NOMO-1 treated with dmso at 0.1 percent for 144 hours (cell line): ENCODE data around the gene RCAN3.
"Not testable (repeated sequence)": the region's sequence is repeated elsewhere in the genome, so short reads cannot be mapped to it uniquely, and the experiment has no call there.

ENCODE experiments used
- DNase-seq: peaks from one replicate; lab custom pipeline; 2025; ENCODE audit not compliant: unreplicated experiment; lab: John Stamatoyannopoulos, UW

RCAN3 gene

DNA sequence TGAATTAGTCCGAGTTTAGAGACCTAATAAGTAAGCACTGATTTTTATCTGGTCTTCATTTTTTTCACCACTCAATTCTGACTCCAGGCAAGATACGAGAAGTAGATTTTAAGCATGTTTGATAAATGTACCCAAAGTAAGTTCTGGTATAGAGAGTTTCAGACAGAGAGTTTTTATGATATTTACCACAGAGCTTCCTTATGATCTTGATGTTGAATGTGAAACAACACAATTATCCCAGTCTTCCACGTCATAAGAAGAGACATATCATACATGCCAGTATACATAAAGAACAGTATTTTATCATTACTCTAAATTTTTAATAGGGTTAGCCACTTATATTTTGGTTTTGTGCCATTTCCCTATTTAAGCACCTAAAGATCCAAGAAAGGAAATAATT is 45.4 kb downstream of the RCAN3 start:
- DNase-seq, result no peak

DNA sequence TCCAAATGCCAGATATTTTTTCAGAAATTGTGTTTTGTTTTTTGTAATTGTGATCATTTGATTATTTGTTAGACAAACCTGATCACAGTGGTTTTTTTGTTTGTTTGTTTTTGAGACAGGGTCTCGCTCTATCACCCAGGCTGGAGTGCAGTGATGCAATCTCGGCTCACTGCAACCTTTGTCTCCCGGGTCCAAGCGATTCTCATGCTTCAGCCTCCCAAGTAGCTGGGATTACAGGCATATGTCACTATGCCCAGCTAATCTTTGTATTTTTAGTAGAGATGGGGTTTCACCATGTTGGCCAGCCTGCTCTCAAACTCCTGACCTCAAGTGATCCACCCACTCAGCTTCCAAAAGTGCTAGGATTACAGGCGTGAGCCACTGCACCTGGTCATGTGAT is 46.6 kb downstream of the RCAN3 start:
- DNase-seq, result not testable (repeated sequence)

DNA sequence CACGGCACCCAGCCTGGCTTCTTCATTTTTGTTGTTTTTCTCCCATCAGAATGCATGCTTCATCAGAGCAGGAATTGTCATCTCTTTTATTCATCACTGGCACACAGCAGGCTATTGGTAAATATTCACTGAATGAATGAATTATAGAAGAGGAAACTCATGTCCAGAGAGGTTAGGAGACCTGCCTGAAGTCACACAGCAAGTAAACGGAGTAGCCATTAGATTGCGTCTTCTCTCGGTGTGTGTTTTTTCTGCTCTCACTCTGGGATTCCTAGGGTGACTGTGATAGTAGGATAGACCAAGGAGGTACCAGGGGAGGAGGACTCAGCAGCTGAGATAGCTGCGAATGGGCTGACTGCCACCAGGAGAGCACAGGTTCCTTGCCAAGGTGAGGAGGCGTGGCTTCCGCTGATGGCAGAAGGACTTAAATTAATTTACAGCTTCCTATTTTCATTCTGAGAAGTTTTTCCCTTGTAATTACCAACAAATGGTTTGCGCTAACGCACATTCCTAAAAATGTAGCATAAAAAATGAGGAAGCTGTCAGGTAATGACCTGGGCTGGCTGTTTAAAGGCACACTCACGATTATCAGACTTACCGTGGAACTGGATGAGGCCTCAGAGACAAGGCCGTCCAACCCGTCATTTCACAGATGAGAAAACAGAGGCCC is 48.8 kb downstream of the RCAN3 start:
- DNase-seq, result no peak

DNA sequence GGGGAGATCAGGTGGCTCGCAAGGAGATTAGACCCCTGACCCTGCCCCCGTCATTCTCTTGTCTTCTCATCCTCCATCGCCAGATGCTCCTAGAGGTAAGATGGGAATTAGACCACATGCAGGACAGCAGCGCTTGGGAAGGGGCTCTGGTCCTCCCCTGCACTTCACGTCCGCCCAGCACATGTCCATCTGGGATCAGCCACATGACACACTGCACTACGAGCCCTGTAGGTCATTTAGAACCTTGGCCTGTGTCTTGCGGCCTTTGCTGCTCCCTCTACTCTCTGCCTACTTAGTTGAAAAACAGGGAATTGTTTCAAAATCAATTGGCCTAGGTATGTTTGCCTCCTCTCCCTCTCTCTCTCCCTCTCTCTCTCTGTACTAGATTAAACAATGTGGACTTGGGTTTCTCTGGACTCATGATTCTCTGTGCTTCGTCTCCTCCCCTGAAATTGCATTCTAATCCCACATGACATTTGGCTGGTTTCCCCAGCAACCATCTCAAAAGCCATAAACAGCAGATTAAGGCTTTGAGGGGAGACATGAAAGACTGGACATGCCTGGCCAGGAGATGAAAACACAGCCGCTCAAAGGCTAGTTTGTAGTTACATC is 49.4 kb downstream of the RCAN3 start:
- DNase-seq, result no peak

DNA sequence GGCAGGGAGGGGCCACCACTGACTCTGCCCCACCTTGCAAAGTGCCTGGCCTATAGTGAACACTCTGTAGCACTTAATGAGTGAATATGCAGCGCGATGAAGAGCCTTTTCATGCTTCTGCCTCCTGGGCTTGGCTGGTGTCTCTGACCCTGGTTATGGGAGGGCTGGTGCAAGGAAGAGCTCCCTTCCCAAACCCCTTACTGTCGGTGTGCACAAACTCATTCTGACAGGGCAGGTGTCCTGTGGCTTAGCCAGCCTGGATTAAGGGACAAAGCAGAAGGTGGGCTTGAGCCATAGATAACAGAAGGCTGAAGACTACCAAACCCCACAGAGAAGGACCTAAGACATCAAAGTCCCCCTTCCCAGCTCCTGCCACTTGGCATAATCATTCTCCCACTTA is 51.3 kb downstream of the RCAN3 start:
- DNase-seq, result no peak

DNA sequence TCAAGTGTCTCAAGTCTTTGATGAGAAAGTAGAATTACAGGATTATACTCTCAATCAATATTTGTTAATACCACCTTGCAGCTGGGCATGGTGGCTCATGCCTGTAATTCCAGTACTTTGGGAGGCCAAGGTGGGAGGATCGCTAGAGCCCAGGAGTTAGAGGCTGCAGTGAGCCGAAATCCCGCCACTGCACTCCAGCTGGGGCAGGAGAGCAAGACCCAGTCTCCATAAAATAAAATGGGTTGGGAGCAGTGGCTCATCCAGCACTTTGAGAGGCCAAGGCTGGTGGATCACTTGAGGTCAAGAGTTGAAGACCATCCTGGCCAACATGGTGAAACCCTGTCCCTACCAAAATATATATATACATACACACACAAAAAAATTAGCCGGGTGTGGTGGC is 52.1 kb downstream of the RCAN3 start:
- DNase-seq, result no peak

DNA sequence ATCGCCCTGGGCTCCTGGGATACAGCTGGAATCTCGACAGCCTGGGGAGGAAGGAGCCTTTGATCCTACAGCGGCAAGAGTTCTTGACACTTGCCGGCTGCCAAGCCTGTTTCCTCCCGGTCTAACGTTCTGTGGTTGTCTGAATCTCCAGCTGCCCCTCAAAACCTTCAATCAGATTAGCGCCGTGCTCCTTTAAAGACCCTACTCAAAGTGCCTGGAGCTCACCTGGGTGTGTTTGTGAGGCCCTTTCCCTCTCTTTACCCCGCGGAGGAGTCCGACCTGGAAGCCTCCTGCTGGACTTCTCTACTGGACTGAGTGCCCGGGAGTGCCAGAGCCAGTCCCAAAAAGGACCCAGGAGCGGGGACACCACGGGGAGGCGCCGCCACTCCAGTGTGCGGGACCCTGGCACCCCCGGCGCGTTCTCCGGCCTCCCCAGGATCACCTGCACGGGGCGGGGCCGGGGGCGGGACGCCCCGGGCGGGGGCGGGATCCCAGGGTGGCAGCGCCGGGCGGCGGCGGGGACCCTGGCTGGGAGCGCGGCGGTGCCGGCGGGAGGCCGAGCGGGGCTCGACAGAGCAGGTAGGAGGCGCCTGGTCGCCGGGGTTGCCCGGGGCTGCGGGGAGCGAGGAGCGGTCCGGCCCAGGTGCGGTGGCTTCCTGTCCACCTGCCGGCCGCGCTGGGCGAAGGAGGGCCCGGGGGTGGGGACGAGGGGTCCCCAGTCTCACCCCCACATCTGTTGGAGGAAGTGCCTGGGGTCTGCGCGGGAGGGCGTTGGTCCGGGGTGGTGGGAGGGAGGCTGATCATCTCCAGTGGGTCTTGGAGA is 53.2 kb downstream of the RCAN3 start, which contains the start of gene NCMAP:
Gene NCMAP, plus strand, starts transcription at position 497 of the 823 bp plus-strand sequence. CDS start 39,344 bp downstream, outside the sequence.
- no peak for DNase-seq

DNA sequence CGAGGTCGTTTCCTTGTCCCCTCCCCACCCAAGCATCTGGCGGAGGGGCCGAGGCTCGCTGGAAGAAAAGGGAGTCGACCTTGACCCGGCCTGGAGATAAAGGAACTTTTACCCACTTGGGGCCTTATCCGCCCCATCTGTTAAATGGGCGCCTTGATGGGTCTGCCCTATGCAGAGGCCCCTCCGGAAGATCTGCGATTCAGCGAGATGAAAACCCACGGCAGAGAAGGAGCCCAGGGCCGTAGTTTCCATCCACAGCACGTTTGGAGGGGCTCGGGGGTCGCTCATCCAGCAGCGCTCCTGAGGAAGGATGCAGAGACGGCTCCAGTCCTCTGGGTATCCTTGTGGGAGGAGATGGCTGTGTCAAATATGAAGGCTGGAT is 53.8 kb downstream of the RCAN3 start:
- DNase-seq, result no peak

DNA sequence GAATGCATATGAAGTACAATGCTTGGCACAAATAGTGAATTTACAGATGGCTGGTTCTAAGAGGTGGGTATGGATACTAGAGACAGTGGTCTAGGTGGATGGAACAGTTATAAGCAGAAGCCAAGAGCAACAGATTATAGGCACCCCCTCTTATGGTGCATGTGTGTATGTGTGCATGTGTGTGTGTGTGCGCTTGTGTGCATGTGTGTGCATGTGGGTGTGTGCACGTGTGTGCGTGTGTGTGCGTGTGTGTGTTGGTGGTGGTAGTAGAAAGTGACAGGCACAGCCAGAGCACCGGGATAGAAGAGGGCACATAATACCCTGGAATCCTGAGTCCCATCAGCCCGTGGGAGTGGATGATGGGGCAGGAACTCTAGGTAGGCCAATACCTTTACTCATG is 54.6 kb downstream of the RCAN3 start:
- no peak for DNase-seq

DNA sequence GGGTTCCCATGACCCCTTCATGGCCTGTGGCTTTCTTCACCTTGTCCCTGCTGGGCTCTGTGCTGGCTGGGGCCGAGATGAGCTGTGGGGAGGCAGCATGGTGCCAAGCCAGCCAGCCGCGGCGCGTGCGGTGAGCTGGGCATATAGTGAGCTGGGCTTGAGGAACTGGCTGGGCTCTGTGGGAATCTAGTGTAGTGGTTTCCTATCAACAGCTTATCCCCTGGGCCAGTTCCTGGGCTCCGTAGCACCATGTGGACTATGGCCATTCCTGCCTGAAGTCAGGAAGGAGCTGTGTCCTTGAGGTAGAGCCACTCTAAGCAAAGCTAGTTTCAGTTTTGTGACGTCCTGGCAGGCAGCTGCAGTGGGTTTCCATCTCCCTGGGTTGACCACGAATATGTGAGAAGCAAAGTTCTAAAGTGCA is 55.1 kb downstream of the RCAN3 start:
- no peak for DNase-seq

DNA sequence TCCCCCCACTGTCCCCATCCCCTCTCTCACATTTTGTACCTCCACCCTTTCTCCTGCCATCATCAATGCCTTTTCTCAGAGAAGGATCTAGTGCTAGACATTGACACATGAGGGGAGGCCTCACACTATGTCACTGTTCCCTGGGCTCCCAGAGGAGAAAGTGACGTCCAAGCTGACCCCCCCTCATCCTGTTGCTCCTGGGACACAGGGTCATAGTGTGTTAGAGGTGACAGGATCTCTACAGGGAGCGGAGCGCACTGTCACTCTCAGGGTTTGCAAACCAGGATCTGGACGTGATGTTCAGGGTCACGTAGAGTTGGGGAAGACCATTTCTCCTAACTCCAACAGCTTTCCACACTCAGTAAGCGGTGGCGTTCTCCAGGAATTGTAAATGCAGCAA is 55.8 kb downstream of the RCAN3 start:
- DNase-seq, result no peak

DNA sequence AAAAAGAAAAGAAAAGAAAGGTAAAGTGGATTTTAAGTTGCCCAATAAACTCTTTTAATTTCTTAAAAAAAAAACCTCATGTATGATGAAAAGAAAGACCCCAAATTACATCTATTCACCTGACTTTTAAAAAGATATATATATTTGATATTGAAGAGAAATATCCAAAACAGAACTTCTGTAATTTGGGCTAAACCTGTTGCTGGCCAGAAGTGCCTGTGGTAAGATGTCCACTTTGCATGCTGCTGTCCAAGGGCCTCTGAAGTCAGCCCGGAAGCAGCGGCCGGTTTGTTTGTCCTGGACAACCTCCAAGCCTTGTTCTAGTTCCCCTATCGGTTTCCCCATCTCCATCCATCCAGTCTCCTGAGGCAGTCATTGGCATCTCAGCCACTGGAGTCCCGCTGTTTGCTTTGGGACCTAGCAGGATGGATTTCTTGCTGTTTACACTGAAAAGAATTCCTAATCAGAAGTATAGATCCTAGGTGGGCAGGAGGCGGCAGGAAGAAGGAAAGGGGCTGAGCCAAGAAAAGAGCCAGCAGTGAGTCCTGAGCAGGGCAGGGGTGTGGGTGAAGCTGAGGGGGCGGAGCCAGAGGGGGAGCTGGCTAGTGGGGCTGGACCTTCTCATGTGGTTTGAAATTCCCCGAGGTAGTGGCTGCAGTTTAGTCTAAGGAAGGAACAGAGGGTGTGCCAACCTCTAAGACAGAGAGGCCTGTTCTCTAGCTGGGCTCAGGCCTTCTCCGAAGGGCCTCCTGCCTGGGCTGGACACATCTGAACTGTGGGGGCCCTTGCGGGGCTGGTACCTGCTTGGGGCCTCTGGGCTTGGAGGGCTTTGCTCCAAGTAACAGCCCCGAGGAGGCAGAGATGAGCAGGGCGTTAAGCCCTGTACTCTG is 56.5 kb downstream of the RCAN3 start:
- no peak for DNase-seq

DNA sequence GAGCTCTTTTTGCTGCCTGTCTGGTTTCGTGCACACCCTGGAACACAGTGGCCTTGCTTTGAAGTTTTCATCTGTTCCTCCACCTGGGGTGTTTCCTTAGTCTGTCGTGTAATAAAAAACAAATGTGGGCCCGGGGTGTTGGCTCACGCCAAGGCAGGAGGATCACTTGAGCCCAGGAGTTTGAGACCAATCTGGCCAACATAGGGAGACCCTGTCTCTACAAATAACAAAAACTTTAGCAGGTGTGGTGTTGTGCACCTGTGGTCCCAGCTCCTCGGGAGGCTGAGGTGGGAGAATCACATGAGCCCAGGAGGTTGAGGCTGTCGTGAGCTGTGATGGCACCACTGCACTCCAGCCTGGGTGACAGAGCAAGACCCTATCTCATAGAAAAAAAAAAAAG is 57.7 kb downstream of the RCAN3 start:
- DNase-seq, result no peak

DNA sequence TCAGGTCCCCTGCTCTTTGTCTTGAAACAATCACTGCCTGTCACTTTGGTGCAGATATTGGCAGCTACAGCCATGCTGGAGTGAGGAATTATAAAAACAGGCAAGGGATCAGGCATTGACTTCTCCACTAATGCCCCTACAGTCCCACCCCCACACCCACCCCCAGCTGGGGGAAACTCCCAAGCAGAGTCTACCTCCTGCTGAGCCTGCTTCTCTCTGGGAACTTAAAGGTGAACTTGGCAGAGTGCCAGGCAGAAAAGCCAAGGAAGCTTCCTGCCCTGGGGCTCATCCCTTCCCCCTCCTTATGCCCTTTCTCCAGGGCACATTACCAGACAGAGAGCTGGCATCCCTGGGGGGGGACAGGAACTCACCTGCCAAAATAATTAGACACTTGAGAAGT is 60.0 kb downstream of the RCAN3 start:
- no peak for DNase-seq

DNA sequence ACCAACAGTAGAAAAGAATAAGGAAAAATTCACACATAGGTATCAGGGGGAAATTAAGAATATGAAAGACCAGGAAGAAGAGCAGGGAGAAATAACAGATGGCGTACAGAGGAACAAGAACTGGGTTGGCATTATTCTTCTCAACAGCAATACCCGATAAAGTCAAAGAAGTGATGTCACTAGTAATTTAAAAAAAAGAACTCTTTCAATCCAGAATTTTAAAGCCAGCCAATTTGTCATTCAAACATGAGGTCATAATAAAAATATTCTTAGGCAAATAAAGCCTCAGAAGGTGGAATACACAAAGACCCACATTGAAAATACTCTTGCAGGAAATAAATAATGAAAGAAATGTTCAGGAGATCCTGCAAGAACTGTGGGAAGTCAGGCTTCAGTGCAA is 62.1 kb downstream of the RCAN3 start:
- no peak for DNase-seq

DNA sequence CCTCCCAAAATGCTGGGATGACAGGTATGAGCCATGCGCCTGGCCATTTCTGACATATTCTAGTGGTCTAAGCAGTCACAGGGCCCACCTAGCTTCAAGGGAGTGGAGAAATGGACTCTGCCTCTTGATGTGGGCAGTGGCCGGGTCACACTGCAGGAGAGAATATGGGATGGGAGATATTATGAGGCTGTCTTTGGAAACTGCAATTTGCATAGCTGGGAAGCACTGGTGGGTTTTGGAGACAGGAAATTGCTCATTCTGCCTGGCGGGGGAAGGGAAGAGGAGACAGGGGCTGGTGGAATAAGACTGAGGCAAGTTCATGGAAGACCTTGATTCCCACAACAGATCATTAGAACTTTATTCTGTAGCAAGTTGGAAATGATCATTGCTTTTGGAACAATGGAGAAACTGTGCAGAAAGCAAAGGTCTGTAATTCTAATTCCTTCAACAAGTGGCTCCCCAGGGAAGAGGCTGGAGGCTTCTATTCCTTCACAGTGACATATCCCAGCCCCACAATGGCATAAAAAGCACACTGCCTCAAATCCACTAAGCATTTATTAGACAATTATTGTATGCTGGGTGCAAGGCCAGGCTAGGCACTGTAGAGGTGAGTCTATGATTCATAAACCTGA is 63.7 kb downstream of the RCAN3 start:
- no peak for DNase-seq

DNA sequence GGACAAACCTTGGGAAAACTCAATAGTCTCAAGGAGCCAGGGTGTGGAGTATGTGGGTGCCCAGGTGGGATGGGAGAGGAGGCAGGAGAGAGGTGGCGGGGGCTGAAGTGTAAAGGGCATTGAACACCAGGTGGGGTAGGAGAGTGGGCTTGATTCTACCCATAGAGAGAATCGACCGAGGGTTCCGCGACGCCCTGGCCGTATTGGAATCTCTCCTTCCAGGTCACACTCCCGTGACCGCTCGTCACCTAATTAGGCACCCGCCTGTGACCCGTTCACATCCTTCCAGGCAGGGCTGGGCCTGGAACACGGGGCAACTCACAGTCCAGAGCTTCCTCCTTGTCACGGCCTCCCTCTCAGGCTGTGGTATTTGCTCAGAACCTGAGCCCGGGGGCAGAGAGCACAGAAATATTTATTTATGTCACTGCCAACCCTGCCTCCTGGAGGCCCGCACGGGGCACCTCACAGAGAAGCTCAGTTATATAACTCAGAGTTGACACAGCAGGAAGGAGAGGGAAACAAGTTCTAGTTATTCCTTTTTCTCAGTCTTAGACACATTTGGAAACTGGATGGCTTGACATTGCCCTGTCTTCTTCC is 65.3 kb downstream of the RCAN3 start:
- peak; percentile 30 for DNase-seq

DNA sequence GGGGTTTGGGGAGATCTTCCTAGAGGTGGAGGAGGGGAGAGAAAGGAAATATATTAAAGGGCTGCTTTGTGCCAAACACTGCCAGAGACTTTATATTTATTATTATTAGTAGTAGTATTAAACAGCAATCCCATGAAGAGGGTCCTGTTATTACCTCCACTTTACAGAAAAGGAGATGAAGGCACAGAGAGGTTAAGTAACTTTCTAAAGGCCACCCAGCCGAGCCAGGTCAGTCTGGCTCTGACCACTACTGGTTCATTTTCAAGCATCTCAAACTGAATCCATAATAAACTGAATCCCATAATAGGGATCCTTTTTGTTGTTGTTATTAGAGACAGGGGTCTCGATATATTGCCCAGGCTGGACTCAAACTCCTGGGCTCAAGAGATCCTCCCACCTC is 65.8 kb downstream of the RCAN3 start:
- DNase-seq, result no peak

DNA sequence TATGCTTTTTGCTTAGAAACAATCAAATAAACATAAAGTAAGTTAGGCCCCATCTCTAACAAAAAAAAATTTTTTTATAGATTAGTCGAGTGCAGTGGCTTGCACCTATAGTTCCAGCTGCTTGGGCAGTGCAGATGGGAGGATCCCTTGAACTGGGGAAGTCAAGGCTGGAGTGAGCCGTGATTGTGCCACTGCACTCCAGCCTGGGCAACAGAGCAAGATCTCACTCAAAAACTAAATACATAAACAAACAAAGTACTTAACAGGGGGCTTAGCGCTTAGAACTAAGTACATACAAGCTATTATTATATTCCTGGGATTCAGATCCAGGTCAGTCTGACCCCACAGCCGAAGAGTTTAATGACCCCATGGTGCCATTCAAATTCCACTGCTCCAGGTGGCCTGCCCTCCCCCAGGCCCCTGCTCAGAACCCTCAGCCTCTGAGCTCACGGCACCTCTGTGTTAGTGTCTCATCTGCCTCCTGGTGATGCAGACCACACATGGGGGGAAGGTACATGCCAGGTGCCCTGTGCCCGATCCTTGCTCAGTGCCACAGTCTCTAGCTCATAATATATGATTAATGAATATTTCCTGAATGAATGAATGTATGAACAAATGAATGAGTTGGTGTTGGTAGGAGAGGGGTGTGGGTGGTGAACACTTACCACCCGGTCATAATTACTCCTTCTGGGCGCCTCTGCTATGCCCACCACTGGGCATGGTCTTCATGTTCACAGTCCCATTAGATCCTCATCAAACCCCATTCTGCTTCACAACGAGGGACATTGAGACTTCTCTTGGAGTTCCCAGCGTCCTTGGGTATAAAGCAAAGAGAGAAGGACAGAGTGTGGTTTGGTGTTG is 67.9 kb downstream of the RCAN3 start:
- no peak for DNase-seq
